CD14-positive monocyte (primary cell): ENCODE data around the gene FAM110D. TPM values are rescaled to one million over a fixed set of nuclear protein-coding genes. Genes with fewer than 3 reads are reported as not detected.

ENCODE experiments used
- DNase-seq, 3 donors: peaks; one replicate each; pipeline ENCODE4 v3.0.0-alpha.2; 2011 to 2022
- H2AFZ ChIP-seq: 2 replicates; pipeline ENCODE4 v1.6.0; 2012; ENCODE audit warnings: mild to moderate bottlenecking, low read depth, low read length, inconsistent platforms; ENCODE audit not compliant: insufficient read depth, poor library complexity, severe bottlenecking
- H3K27ac ChIP-seq, 2 donors: 1 replicate in 1 of 2; 2 replicates in 1 of 2; pipeline ENCODE4 v1.5.1; 2012 to 2013; ENCODE audit warnings: low read length in 2 of 2, control low read depth in 1 of 2, inconsistent platforms in 1 of 2, low read depth in 1 of 2, mild to moderate bottlenecking in 1 of 2
- H3K27me3 ChIP-seq, 2 donors: one replicate each; pipeline versions ENCODE4 v1.6.0 to v1.6.1; 2011 to 2013; ENCODE audit warnings: low read length in 2 of 2; ENCODE audit not compliant: control insufficient read depth in 2 of 2, insufficient read depth in 2 of 2
- H3K36me3 ChIP-seq, 2 donors: replicated peaks in 1 of 2; 1 replicate in 1 of 2; 2 replicates in 1 of 2; pipeline versions ENCODE4 v1.5.1 to v1.6.1; 2012 to 2013; ENCODE audit warnings: low read length in 2 of 2, control low read depth in 1 of 2, inconsistent platforms in 1 of 2, mild to moderate bottlenecking in 1 of 2; ENCODE audit not compliant: insufficient read depth in 2 of 2, control insufficient read depth in 1 of 2
- H3K4me1 ChIP-seq, 2 donors: 1 replicate in 1 of 2; 2 replicates in 1 of 2; pipeline versions ENCODE4 v1.5.1 to v1.6.1; 2012 to 2013; ENCODE audit warnings: low read length in 2 of 2, control low read depth in 1 of 2, inconsistent platforms in 1 of 2, mild to moderate bottlenecking in 1 of 2, moderate library complexity in 1 of 2; ENCODE audit not compliant: insufficient read depth in 2 of 2, control insufficient read depth in 1 of 2
- H3K4me2 ChIP-seq: replicated peaks from 2 replicates; pipeline ENCODE3; 2012; ENCODE audit warnings: low read length, moderate library complexity, mild to moderate bottlenecking; ENCODE audit not compliant: poor library complexity, severe bottlenecking; ENCODE audit errors: extremely low read depth
- H3K4me3 ChIP-seq, 3 experiments: fragments of 200-600 bp in 1 of 3; sonication (generic) in 1 of 3; replicated peaks in 1 of 3; 1 replicate in 2 of 3; 2 replicates in 1 of 3; pipeline ENCODE4 v1.5.1; 2011 to 2013; ENCODE audit warnings: low read length in 3 of 3, mild to moderate bottlenecking in 3 of 3, control low read depth in 2 of 3, low read depth in 2 of 3, inconsistent platforms in 1 of 3, moderate library complexity in 1 of 3
- H3K79me2 ChIP-seq: 2 replicates; pipeline ENCODE4 v1.6.0; 2012; ENCODE audit warnings: mild to moderate bottlenecking, control low read depth, inconsistent platforms, low read length, moderate library complexity; ENCODE audit not compliant: insufficient read depth
- H3K9ac ChIP-seq: 2 replicates; pipeline ENCODE4 v1.6.0; 2017; ENCODE audit warnings: low read length, mild to moderate bottlenecking; ENCODE audit not compliant: insufficient read depth, poor library complexity, severe bottlenecking
- H3K9me3 ChIP-seq, 2 donors: replicated peaks in 1 of 2; 1 replicate in 1 of 2; 2 replicates in 1 of 2; pipeline versions ENCODE4 v1.5.1 to v1.6.1; 2012 to 2013; ENCODE audit warnings: low read length in 2 of 2, control low read depth in 1 of 2; ENCODE audit not compliant: control insufficient read depth in 1 of 2, insufficient read depth in 1 of 2
- H4K20me1 ChIP-seq: 2 replicates; pipeline ENCODE4 v1.6.0; 2012; ENCODE audit warnings: mild to moderate bottlenecking, low read length, control low read depth, moderate library complexity; ENCODE audit not compliant: insufficient read depth
- H3K27ac Mint-ChIP-seq, 7 donors: one replicate each; pipeline ENCODE4 v1.8.0; 2020; ENCODE audit warnings: mild to moderate bottlenecking in 7 of 7, mixed read lengths in 7 of 7, moderate library complexity in 6 of 7, inconsistent platforms in 2 of 7
- H3K27me3 Mint-ChIP-seq, 3 donors: one replicate each; pipeline ENCODE4 v1.8.0; 2021 to 2022; ENCODE audit warnings: low read depth in 3 of 3, mild to moderate bottlenecking in 3 of 3, mixed read lengths in 3 of 3, moderate library complexity in 3 of 3, inconsistent platforms in 1 of 3
- H3K36me3 Mint-ChIP-seq, 2 donors: one replicate each; pipeline ENCODE4 v1.8.0; 2020; ENCODE audit warnings: mixed read lengths in 2 of 2, inconsistent platforms in 1 of 2, mild to moderate bottlenecking in 1 of 2
- H3K4me1 Mint-ChIP-seq: one replicate; pipeline ENCODE4 v1.8.0; 2020; ENCODE audit warnings: mild to moderate bottlenecking, mixed read lengths
- H3K4me3 Mint-ChIP-seq, 2 donors: one replicate each; pipeline ENCODE4 v1.8.0; 2020; ENCODE audit warnings: mild to moderate bottlenecking in 2 of 2, mixed read lengths in 2 of 2, moderate library complexity in 1 of 2
- H3K9me3 Mint-ChIP-seq, 7 donors: one replicate each; pipeline ENCODE4 v1.8.0; 2020 to 2022; ENCODE audit warnings: mixed read lengths in 7 of 7, mild to moderate bottlenecking in 6 of 7, moderate library complexity in 6 of 7, inconsistent platforms in 2 of 7
- CTCF ChIP-seq: fragments of 200-600 bp; IDR thresholded peaks from one replicate; pipeline ENCODE4 v1.8.0; 2022; ENCODE audit warnings: antibody characterized with exemption, mild to moderate bottlenecking
- WGBS: methylation state at CpG from one replicate; pipeline ENCODE4 v1.1.5; 2013; ENCODE audit warnings: missing lambda C conversion rate; ENCODE audit not compliant: insufficient coverage; 5-methylcytosine and 5-hydroxymethylcytosine counted together
- intact Hi-C, 2 donors: fragments of 100-400 bp; cut with micrococcal nuclease; formaldehyde crosslinking; loops; one replicate each; pipeline versions ENCODE4 v1.15.0 to v1.15.1; 2023
- polyA plus RNA-seq, 3 donors: library from polyadenylated mRNA; depleted of rRNA in 1 of 3; unstranded in 2 of 3; stranded (reverse) in 1 of 3; fragments of 300-500 nt in 2 of 3; fragments of >200 nt in 1 of 3; fragmentation: Illumina TruSeq in 2 of 3; gene quantifications; 1 replicate in 2 of 3; 2 replicates in 1 of 3; pipeline ENCODE4 v1.2.3, GENCODE V29; 2012 to 2021

The FAM110D gene
- polyA plus RNA-seq, 3 donors: not detected

GRCh38 chr1:26197813-26198212 is 38.9 kb downstream of the FAM110D start:
- Histone ChIP-seq H4K20me1 (no peaks in the 10 kb centered on the region), H3K9me3 (no peaks in the 10 kb centered on the region), H3K4me3 (no peak overlapping the region), H3K79me2 (no peaks in the 10 kb centered on the region), H3K36me3 (no peaks in the 10 kb centered on the region), H3K4me1 (no peaks in the 10 kb centered on the region), H3K27ac (no peak overlapping the region), H3K27me3 (no peaks in the 10 kb centered on the region), H3K9ac (no peak overlapping the region), H3K4me2 (no peak overlapping the region), H2AFZ (no peak overlapping the region)
- H3K27ac Mint-ChIP-seq: no peak overlapping the region
- peaks cover 13% of the 10 kb centered on the region for H3K4me1 Mint-ChIP-seq
- H3K36me3 Mint-ChIP-seq: no peaks in the 10 kb centered on the region
- H3K27me3 Mint-ChIP-seq: peaks cover 11 to 15% (median 14%) of the 10 kb centered on the region in 3 donors
- TF ChIP-seq CTCF: no peak
- no peak overlapping the region for H3K4me3 Mint-ChIP-seq
- no peaks in the 10 kb centered on the region for H3K9me3 Mint-ChIP-seq
- intact Hi-C loops: no loop called here
- WGBS: 94% methylated on average over 11 of the region's 11 CpGs
- no peak for DNase-seq

GRCh38 chr1:26200413-26200812 is 41.5 kb downstream of the FAM110D start:
- H3K4me2 ChIP-seq: no peak overlapping the region
- no peak overlapping the region for H2AFZ ChIP-seq
- Mint-ChIP-seq H3K9me3 (no peaks in the 10 kb centered on the region), H3K27ac (no peak overlapping the region), H3K36me3 (no peaks in the 10 kb centered on the region), H3K4me3 (no peak overlapping the region), H3K4me1 (peaks cover 13% of the 10 kb centered on the region), H3K27me3 (peaks cover 10 to 21% (median 15%) of the 10 kb centered on the region in 3 donors)
- TF ChIP-seq CTCF: no peak
- H3K4me1 ChIP-seq: no peaks in the 10 kb centered on the region
- H3K4me3 ChIP-seq: no peak overlapping the region
- intact Hi-C loops: no loop called here
- no peak overlapping the region for H3K9ac ChIP-seq
- H3K79me2 ChIP-seq: no peaks in the 10 kb centered on the region
- H3K36me3 ChIP-seq: no peaks in the 10 kb centered on the region
- H3K27ac ChIP-seq: no peak overlapping the region
- H4K20me1 ChIP-seq: no peaks in the 10 kb centered on the region
- DNase-seq: no peak
- 96% methylated on average over 3 of the region's 5 CpGs for WGBS
- H3K27me3 ChIP-seq: no peaks in the 10 kb centered on the region
- no peaks in the 10 kb centered on the region for H3K9me3 ChIP-seq
